NCI-H2029 (cell line): ENCODE results near the gene PDZD2.
"Not testable (repeated sequence)": the region's sequence is repeated elsewhere in the genome, so short reads cannot be mapped to it uniquely, and the experiment has no call there.

Experiments
- DNase-seq: peaks from one replicate; lab custom pipeline; 2025; lab: John Stamatoyannopoulos, UW

The PDZD2 gene

DNA sequence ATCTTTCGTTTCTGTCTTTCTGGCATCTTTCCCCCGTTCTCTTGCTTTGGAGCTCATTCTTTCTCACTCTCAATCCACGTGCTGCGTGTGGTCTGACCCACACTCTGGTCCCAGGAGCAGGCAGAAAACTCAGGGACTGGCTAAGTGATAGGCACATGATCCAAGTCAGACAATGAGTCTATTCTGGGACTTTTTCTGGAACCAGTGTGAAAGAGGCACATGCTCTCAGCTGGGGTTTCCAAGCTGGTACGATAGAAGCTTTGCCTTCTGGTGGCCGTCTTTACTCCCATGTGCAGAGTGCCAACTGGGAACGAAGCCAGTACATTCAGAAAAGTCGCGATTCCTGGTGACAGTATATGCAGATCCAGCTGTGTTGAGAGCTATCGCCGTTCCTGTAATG, 94.4 kb downstream of the PDZD2 start:
- DNase-seq: no peak

DNA sequence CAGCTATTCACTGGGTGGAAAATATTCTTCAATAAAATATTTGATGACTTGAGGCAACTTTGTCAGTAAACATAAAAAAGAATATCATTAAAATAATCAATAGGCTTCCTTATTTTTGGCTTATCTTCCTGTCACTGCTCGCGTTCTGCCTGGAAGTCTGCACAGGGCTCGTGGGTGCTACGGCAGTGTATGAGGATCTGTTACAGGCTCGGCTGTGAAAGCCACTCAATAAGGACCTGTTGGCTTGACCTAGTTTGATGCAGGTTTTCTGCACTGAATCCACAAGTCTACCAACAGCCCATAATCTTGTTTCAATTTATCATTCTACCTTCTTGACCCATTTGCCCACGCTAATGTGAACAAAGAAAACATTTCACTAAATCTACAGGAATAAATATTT, 97.2 kb downstream of the PDZD2 start:
- DNase-seq: no peak

DNA sequence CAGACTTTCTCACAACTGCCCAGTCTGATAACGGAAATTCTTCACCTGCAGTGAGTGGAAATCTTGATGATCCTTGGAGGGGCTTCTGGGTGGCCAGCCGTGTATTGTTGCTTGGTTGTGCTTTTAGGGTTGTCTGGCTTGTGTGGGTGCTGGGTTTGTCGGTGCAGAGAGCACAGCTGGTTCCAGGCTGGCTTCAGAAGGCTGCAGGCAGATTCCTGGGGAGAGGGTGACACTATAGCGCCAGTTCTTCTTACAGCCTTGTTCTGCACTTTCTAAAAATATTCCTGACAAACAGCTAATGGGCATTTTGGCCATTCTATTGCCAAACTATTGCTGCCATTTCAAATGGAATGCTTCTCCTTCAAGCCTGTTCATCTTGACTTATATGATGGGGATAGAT, 99.3 kb downstream of the PDZD2 start:
- no peak for DNase-seq

- DNase-seq: no peak
Observed at GRCh38 chr5:31741496-31741895, 102.6 kb downstream of the PDZD2 start.

- DNase-seq: no peak
Observed at GRCh38 chr5:31743678-31744077, 104.7 kb downstream of the PDZD2 start.

- DNase-seq: no peak
Observed at GRCh38 chr5:31748458-31749172, 109.7 kb downstream of the PDZD2 start.

DNA sequence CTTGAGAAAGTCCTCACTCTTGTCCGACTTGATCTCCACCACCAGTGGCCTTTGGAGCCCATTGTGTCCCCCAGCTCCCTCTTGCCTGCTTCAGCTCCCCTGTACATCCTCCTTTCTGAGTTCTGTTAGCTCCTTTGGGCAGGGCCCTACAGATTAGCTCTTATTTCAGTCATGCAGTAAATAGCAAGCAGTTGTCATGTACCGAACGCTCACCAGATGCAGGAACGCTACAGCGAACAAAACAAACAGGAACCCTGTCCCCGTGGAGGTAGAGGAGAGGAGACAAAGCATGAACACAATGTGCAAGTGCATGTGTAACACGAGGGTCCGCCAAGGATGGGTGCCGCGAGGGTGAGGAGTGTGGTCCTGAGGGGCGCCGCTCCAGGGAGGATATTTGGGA, 111.3 kb downstream of the PDZD2 start:
- DNase-seq: no peak

- DNase-seq: no peak
Observed at GRCh38 chr5:31751610-31752009, 112.7 kb downstream of the PDZD2 start.

DNA sequence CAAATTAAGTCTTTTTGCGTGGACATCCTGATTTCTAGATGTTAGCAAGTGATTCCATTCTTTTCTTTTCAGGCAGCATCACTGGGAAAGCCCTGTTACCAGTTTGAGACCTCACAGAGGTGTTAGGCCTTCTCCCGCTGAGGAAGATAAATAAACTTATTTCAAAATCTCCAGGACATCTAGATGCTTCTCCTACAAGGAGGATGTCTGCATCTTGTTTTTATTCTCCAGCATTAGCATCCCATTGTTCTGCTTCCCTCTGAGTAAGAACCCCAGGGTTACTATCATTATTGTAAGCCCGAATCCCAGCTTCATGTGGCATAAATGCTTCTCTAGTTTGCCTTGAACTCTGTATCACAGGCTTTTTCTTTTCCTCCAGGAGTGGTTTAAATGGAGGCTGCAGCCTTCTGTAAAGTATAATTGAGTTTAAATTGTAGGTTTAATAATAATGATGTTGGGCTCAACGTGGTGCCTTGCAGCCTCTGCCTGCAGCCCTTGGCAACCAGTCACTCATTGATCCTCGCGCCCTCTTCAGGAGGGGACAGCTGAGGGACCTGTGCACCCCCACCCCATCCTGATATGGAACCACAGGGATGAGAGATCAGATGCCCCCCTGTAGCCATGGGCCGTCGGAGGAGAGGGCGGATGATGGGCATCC, 114.9 kb downstream of the PDZD2 start:
- no peak for DNase-seq

DNA sequence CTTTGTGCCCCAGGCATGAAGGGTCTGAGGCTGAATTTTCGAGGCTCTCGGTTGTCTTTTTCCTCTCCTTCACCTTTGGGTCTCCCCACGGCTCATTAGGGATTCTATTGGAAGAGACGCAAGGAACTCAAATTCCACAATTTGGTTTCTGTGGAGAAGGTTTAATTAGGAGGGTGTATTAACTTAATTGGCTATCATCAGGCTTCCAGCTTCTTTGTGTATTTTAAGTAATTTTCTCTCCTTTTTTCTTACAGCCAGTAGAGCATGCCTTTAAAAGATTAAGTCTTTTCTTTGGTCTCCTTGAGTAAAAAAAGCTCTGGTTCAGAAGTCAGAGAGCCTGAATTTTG, 115.4 kb downstream of the PDZD2 start:
- DNase-seq: no peak

DNA sequence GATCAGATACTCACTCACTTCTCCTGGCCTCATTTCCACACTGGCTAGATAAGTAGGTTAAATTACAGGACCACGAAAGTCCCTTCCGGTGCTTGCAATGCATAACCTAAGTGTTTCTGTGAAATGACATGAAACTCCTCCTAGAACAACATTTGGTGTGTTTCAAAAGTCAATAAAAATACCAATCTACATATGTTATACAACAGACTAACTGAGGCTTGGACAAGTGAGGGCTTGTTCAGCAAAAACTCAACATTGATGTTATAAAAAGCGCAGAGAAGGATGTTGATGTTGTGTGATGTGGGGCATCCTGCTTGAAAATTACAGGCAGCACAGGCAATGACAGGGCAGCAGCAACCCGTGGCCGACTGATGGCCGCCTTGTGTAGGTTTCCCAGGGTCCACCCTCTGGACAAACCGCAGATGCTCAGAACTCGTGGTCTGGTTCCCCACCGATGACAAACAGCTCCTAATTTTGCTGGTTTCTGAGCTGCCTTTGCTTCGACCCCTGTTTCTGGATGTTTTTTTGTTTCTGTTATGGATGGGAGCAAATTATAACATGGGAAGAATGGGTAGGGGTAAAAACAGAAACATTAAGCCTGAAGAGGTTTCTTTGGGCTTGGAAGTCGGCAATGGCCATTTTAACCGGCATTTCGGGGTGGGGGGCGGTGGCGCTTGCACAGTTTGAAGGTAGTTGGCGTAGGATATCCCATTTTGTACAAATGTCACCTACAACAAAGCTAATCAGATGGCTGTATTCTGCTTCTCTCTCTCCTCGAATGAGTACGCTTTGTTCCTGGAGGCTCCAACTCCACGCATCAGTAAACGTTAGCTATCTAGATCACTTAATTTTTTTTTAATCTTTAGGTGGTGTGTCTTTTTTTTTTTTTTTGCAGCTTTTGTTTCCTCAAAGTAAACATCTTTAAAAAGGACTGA, 116.1 kb downstream of the PDZD2 start:
- DNase-seq: no peak

GRCh38 chr5:31755676-31756230, 116.8 kb downstream of the PDZD2 start:
- DNase-seq: no peak

GRCh38 chr5:31757806-31758205, 118.9 kb downstream of the PDZD2 start:
- DNase-seq: no peak

GRCh38 chr5:31758803-31759425, 120.0 kb downstream of the PDZD2 start:
- DNase-seq: no peak

- no peak for DNase-seq
Observed at GRCh38 chr5:31759925-31760324, 121.0 kb downstream of the PDZD2 start.

DNA sequence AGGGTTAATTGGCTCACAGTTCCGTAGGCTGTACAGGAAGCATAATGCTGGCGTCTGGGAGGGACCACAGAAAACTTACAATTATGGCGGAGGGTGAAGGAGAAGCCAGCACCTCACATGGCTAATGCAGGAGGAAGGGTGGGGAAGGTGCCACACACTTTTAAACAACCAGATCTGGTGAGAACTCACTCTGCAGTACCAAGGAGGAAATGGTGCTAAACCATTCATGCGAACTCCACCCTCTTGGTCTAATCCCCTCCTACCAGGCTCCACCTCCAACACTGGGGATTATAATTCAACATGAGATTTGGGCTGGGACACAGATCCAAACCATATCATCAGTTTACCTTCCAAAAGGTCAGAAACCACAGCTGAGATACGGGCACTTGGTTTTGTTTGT, 122.9 kb downstream of the PDZD2 start:
- no peak for DNase-seq

GRCh38 chr5:31763424-31763823, 124.5 kb downstream of the PDZD2 start:
- no peak for DNase-seq

- not testable (repeated sequence) for DNase-seq
Observed at GRCh38 chr5:31764687-31765086, 125.8 kb downstream of the PDZD2 start.

- no peak for DNase-seq
Observed at GRCh38 chr5:31767335-31768031, 128.6 kb downstream of the PDZD2 start.

DNA sequence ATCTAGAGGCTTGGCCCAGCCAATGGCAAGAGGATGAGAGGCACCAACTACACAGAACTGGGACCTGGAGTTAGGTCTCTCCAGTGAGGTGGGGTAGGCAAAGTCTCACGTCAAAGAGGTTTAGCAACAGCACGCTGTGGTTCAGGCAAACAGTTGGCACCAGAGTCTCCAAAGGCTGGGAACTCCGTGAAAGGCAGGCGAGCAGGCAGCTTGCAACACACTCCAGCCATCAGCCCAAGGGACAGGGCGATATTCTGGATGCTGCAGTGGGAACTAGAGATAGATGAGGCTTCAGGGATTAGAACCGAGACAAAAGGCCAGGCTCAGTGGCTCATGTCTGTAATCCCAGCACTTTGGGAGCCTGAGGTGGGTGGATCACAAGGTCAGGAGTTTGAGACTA, 129.1 kb downstream of the PDZD2 start:
- no peak for DNase-seq

- no peak for DNase-seq
Observed at GRCh38 chr5:31768784-31769183, 129.9 kb downstream of the PDZD2 start.

DNA sequence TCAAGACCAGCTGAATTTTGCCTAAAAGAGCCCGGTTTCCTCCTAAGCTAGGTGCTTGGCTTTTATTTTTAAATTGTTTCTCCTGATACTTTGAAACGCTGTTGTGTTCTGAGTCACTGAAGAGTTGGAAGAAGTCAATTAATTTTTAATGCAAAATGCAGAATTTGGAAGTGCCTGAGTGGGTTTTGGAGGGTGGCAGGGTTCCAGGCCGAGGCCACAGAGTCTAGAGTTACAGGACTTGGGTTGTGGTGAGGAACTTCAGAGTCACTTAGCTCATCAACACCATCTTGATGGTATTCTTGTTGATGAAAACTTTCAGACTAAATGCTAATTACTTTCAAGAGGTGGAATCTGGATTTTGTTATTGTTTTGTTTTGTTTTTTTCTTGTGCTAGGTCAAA, 130.6 kb downstream of the PDZD2 start:
- no peak for DNase-seq
